Muscle of leg (tissue), 11 donors: ENCODE measurements around the gene GDPD3. TPM values are rescaled to one million over a fixed set of nuclear protein-coding genes. Genes with fewer than 3 reads are reported as not detected.

Experiments used
- DNase-seq: peaks from one replicate; pipeline ENCODE4 v3.0.0; 2013
- H3K27ac ChIP-seq: one replicate; pipeline ENCODE4 v1.5.1; 2013; ENCODE audit warnings: mild to moderate bottlenecking, low read length, control low read depth
- H3K27me3 ChIP-seq: one replicate; pipeline ENCODE4 v1.6.1; 2013; ENCODE audit warnings: low read length; ENCODE audit not compliant: control insufficient read depth, insufficient read depth
- H3K36me3 ChIP-seq: one replicate; pipeline ENCODE4 v1.6.1; 2013; ENCODE audit warnings: low read length; ENCODE audit not compliant: control insufficient read depth, insufficient read depth
- H3K4me1 ChIP-seq: one replicate; pipeline ENCODE4 v1.6.1; 2013; ENCODE audit warnings: low read length; ENCODE audit not compliant: control insufficient read depth, insufficient read depth
- H3K4me3 ChIP-seq: one replicate; pipeline ENCODE4 v1.5.1; 2013; ENCODE audit warnings: low read length, control low read depth
- H3K9me3 ChIP-seq: replicated peaks from 2 replicates; pipeline ENCODE4 v1.6.1; 2013; ENCODE audit warnings: low read depth, low read length; ENCODE audit not compliant: control insufficient read depth
- WGBS: methylation state at CpG from one replicate; pipeline ENCODE4 v1.1.5; 2013; ENCODE audit warnings: missing lambda C conversion rate; ENCODE audit not compliant: insufficient coverage; 5-methylcytosine and 5-hydroxymethylcytosine counted together
- polyA plus RNA-seq, 8 donors: library from polyadenylated mRNA; unstranded; fragments of 120-200 nt; gene quantifications; one replicate each; pipeline versions ENCODE4 v1.2.1 to v1.2.3, GENCODE V29; 2013; ENCODE audit warnings: inconsistent platforms in 1 of 8, low replicate concordance in 1 of 8; ENCODE audit not compliant: insufficient read length in 8 of 8, insufficient read depth in 1 of 8
- total RNA-seq: library from RNA; stranded (reverse); fragments of 120-200 nt; gene quantifications from one replicate; pipeline ENCODE4 v1.2.4, GENCODE V29; 2013

GDPD3 gene
- total and polyA plus RNA-seq, 9 donors: 3.3 to 8.7 (median 6.0) TPM

DNA sequence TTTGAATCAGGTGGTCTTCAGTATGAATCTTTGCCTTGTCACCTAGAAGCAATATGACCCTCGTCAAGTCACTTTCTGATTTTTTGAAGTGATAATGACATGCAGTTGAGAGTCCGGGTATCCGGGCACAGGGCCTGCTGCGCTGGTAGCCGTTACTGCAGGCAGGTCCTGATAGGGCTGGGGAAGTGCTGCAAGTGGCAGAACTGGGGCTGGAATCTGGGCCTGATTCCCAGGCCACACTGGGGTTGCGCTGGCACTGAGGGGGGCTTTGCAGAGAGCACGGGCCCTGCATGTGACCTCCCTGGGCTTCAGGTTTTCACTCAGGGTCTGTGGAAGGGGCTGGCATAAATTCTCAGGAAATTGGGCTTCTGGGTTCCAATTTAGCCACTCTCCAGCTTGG lies 34.6 kb downstream of the GDPD3 start:
- peaks cover 14% of the 10 kb centered on the region for H3K4me1 ChIP-seq
- H3K9me3 ChIP-seq: no peaks in the 10 kb centered on the region
- H3K4me3 ChIP-seq: no peak overlapping the region
- H3K27me3 ChIP-seq: no peaks in the 10 kb centered on the region
- WGBS: 82% methylated on average over 5 of the region's 7 CpGs
- H3K36me3 ChIP-seq: peaks cover 62% of the 10 kb centered on the region
- no peak overlapping the region for H3K27ac ChIP-seq
- DNase-seq: no peak

DNA sequence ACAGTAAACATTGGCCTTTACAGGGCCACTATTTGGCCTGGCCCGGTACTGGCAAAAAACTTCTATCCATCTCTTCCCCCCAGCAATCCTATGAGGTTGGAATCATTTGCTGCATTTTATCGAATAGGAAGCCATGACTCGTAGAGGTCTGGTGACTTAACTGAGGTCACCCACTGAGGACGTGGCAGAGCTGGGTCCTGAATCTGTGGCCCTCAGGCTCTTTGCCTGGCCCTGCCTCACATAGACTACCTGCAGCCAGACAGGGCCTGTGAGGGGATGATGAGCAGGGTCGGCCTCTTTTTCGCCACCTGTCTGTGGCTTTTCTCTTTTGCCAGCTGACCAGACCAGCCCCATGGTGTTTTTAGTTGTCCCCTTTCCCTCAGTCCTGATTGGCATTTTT lies 35.7 kb downstream of the GDPD3 start:
- Histone ChIP-seq H3K27me3 (no peaks in the 10 kb centered on the region), H3K36me3 (peaks cover 56% of the 10 kb centered on the region), H3K27ac (no peak overlapping the region), H3K9me3 (no peaks in the 10 kb centered on the region), H3K4me3 (no peak overlapping the region), H3K4me1 (peaks cover 14% of the 10 kb centered on the region)
- 82% methylated on average over 5 of the region's 6 CpGs for WGBS
- no peak for DNase-seq

DNA sequence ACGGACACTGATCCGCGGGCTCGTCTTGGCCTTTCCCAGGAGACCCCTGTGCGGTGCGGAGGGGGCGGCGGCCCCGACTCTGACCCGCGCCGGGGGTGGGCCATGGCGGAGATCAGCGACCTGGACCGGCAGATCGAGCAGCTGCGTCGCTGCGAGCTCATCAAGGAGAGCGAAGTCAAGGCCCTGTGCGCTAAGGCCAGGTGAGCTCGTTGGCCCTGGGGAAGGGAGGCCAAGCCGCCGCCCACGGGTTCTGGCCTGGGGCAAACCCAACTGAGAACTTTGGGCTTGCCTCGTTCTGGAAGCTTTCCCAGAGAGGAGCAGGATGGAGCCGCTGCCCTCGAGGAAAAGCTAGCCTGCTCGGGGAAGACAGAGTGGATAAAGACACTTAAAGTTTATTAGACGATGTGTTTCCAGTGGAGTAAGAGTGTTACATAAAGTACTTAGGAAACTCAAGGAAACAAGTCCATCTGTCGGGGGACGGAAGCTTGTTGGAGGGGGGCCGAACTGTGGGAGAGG lies 37.0 kb downstream of the GDPD3 start:
- Histone ChIP-seq H3K4me1 (peaks cover 14% of the 10 kb centered on the region), H3K27ac (peak overlapping the region; percentile 80), H3K9me3 (no peaks in the 10 kb centered on the region), H3K4me3 (peak overlapping the region; percentile 97), H3K36me3 (peaks cover 59% of the 10 kb centered on the region), H3K27me3 (no peaks in the 10 kb centered on the region)
- DNase-seq: no peak
- WGBS: under 1% methylated on average over 30 of the region's 33 CpGs

DNA sequence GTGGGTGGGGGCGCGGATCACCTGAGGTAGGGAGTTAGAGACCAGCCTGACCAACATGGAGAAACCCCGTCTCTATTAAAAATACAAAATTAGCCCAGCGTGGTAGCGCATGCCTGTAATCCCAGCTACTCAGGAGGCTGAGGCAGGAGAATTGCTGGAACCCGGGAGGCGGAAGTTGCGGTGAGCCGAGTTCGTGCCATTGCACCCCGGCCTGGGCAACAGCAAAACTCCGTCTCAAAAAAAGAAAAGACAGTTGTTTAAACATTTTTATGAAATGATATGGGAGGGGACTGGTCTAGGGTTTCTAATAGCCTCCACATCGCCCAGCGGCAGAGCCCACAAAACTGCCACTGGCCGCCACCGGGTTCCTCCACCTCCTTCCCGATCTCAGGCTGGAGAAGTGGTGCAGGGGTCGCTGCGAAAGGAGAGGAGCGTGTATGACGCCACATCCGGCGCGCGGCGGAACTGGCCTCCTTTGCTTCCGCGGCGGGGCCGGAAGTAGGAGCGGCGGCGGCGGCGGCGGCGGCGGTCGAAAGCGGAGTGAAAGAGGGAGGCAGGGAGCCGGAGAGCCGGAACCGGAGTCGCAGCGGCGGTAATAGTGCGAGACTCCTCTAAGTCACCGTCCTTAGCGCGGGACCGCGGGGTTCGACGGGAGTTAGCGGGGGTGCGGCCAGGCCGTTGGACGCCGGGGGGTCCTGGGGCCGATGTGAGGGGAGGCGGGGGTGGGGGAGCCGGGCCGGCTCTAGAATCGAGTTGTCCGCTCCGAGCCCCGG lies 37.6 kb downstream of the GDPD3 start, which contains the start of gene PPP4C:
TSS of gene PPP4C (plus strand) at position 492 of the 773 bp plus-strand sequence. CDS start 384 bp downstream, outside the sequence.
- Histone ChIP-seq H3K36me3 (peaks cover 58% of the 10 kb centered on the region), H3K4me3 (peak within 1 kb of the TSS; percentile 97), H3K9me3 (no peaks in the 10 kb centered on the region), H3K27ac (peak within 1 kb of the TSS; percentile 80), H3K27me3 (no peaks in the 10 kb centered on the region), H3K4me1 (peaks cover 14% of the 10 kb centered on the region)
- DNase-seq: peak; percentile 96
- under 1% methylated on average over 52 of the region's 67 CpGs for WGBS

DNA sequence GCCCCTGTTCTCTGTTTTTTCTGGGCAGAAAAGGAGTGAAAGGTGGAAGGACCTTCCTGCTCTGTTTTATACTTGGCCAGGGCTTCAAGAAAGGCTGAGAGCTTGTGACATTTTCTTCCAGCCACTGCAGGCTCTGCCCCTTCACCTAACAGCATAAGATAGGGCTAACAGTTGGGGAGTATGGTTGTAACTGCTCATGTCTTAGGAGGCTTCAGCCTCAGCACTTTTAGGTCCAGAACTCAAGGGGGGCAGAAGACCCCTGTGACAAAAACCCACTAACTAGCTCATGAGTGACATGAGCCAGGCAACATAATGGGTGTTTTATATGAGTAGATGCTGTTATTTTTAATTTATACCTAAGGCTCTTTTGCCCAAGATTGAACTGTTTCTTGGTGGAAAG lies 42.8 kb downstream of the GDPD3 start:
- Histone ChIP-seq H3K27me3 (no peaks in the 10 kb centered on the region), H3K4me3 (no peak overlapping the region), H3K27ac (no peak overlapping the region), H3K4me1 (peaks cover 35% of the 10 kb centered on the region), H3K36me3 (peaks cover 63% of the 10 kb centered on the region), H3K9me3 (no peaks in the 10 kb centered on the region)
- DNase-seq: no peak

DNA sequence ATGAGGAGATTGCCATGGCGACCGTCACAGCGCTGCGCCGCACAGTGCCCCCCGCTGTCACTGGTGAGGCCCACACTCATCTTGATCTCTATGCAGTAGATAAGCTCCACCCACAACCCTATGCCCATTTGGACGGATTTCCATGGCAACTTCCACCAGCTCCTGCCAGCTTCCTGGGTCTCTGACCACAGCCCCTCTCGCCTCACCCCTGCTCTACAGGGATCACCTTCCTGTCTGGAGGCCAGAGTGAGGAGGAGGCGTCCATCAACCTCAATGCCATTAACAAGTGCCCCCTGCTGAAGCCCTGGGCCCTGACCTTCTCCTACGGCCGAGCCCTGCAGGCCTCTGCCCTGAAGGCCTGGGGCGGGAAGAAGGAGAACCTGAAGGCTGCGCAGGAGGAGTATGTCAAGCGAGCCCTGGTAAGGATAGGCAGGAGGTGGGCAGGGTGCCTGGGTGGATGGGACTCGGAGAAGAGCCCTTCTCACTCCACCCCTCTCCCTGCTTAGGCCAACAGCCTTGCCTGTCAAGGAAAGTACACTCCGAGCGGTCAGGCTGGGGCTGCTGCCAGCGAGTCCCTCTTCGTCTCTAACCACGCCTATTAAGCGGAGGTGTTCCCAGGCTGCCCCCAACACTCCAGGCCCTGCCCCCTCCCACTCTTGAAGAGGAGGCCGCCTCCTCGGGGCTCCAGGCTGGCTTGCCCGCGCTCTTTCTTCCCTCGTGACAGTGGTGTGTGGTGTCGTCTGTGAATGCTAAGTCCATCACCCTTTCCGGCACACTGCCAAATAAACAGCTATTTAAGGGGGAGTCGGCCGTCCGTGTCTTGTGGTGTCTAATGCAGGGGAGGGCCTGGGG lies 43.5 kb downstream of the GDPD3 start:
- peak overlapping the region; percentile 2 for H3K4me3 ChIP-seq
- peak; percentile 47 for DNase-seq
- peaks cover 32% of the 10 kb centered on the region for H3K4me1 ChIP-seq
- H3K27ac ChIP-seq: no peak overlapping the region
- H3K27me3 ChIP-seq: no peaks in the 10 kb centered on the region
- peaks cover 63% of the 10 kb centered on the region for H3K36me3 ChIP-seq
- 69% methylated on average over 13 of the region's 31 CpGs for WGBS
- no peaks in the 10 kb centered on the region for H3K9me3 ChIP-seq

DNA sequence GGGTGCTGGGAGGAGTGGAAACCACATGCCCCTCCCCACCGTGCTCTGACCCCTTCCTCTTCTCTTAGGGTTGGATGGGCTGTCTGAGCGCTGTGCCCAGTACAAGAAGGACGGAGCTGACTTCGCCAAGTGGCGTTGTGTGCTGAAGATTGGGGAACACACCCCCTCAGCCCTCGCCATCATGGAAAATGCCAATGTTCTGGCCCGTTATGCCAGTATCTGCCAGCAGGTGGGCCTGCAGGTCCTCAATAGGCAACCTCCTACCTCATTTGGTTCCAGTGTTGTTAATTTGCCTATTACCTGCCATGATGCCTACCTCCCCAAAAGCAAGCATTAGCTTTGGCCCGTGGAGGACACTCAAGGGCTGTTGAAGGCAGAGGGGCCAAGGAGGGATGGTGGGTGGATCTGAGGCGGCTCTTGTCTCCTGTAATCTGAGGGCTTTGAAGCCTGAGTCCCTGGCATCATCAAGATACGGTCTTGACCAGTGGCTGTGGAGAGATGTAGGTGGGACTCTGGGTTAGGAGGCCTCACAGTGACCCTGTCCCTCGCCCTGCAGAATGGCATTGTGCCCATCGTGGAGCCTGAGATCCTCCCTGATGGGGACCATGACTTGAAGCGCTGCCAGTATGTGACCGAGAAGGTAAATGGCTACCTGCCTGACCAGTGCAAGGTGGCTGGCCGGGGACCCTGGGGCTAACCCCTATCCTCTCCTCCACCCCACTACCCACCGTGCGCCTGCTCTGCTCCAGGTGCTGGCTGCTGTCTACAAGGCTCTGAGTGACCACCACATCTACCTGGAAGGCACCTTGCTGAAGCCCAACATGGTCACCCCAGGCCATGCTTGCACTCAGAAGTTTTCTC lies 44.4 kb downstream of the GDPD3 start:
- WGBS: 84% methylated on average over 13 of the region's 17 CpGs
- peaks cover 63% of the 10 kb centered on the region for H3K36me3 ChIP-seq
- H3K9me3 ChIP-seq: no peaks in the 10 kb centered on the region
- no peaks in the 10 kb centered on the region for H3K27me3 ChIP-seq
- peak; percentile 29 for DNase-seq
- H3K4me1 ChIP-seq: peaks cover 38% of the 10 kb centered on the region
- H3K27ac ChIP-seq: no peak overlapping the region
- H3K4me3 ChIP-seq: no peak overlapping the region

DNA sequence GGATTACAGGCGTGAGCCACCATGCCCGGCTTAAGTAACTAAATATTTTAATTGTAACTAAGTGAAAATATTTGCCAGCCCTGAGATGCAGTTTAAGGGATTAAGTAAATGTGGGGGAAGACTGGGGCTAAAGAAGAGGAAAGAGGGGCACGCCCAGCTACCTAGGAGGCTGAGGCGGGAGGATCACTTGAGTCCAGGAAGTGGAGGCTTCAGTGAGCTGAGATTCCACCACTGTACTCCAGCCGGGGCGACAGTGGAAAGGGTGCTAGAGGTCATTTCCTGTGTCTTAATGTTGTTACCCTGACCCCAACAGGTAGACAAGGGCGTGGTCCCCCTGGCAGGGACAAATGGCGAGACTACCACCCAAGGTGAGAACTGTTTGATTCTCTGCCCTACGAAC lies 45.0 kb downstream of the GDPD3 start:
- Histone ChIP-seq H3K36me3 (peaks cover 59% of the 10 kb centered on the region), H3K4me3 (no peak overlapping the region), H3K9me3 (no peaks in the 10 kb centered on the region), H3K4me1 (peaks cover 45% of the 10 kb centered on the region), H3K27me3 (no peaks in the 10 kb centered on the region), H3K27ac (no peak overlapping the region)
- 100% methylated on average over 4 of the region's 9 CpGs for WGBS
- DNase-seq: no peak

DNA sequence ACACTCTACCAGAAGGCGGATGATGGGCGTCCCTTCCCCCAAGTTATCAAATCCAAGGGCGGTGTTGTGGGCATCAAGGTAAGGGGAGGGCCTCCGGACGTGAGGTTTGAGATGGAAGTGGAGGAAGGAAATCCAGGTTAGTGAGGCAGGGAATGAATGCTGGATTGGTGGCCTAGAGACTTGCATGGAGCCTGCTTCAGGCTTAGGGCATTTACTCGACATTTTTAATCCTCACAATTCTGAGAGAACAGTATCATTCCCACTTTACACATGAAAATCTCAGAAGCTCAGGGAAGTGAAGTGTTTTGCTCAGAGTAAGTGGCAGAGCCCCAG lies 45.8 kb downstream of the GDPD3 start:
- Histone ChIP-seq H3K4me1 (peaks cover 51% of the 10 kb centered on the region), H3K9me3 (no peaks in the 10 kb centered on the region)
- no CpG with 5 or more reads among the region's 6 CpGs for WGBS

More for the DNA sequence above, 45.8 kb downstream of the GDPD3 start:
- peak overlapping the region; percentile 98 for H3K4me3 ChIP-seq
- peak overlapping the region; percentile 36 for H3K27ac ChIP-seq
- no peak for DNase-seq
- no peaks in the 10 kb centered on the region for H3K27me3 ChIP-seq
- peaks cover 55% of the 10 kb centered on the region for H3K36me3 ChIP-seq
